Fibroblast of peridontal ligament (primary cell): ENCODE measurements around the gene ANKS6.
A peak's percentile ranks its signal among the peaks of the same experiment; 100 is the strongest.

ENCODE experiments used
- DNase-seq: peaks from one replicate; pipeline ENCODE4 v3.0.0-alpha.2; 2010; ENCODE audit errors: extremely low read depth

The ANKS6 gene

GRCh38 chr9:98796364-98797101, at the start of gene ANKS6:
ANKS6 (minus strand) TSS chr9:98796555; CDS start chr9:98796491, 64 bp downstream.
- DNase-seq = peak; percentile 55

GRCh38 chr9:98846081-98846480, 49.7 kb upstream of the ANKS6 start:
- DNase-seq = no peak

GRCh38 chr9:98842510-98842909, 46.2 kb upstream of the ANKS6 start:
- no peak for DNase-seq

- no peak for DNase-seq
Observed at GRCh38 chr9:98839724-98840123, 43.4 kb upstream of the ANKS6 start.

- DNase-seq = no peak
Observed at GRCh38 chr9:98838868-98839565, 42.7 kb upstream of the ANKS6 start.

GRCh38 chr9:98838155-98838867, 42.0 kb upstream of the ANKS6 start:
- no peak for DNase-seq

- DNase-seq = no peak
Observed at GRCh38 chr9:98837516-98837915, 41.2 kb upstream of the ANKS6 start.

- DNase-seq = no peak
Observed at GRCh38 chr9:98836206-98836605, 39.9 kb upstream of the ANKS6 start.

- DNase-seq = no peak
Observed at GRCh38 chr9:98834386-98834785, 38.0 kb upstream of the ANKS6 start.

- no peak for DNase-seq
Observed at GRCh38 chr9:98833090-98833956, 37.0 kb upstream of the ANKS6 start.

GRCh38 chr9:98832768-98833089, 36.4 kb upstream of the ANKS6 start:
- no peak for DNase-seq

GRCh38 chr9:98831696-98832095, 35.3 kb upstream of the ANKS6 start:
- no peak for DNase-seq

- no peak for DNase-seq
Observed at GRCh38 chr9:98830554-98830953, 34.2 kb upstream of the ANKS6 start.

- DNase-seq = no peak
Observed at GRCh38 chr9:98829766-98830165, 33.4 kb upstream of the ANKS6 start.

GRCh38 chr9:98826716-98827115, 30.4 kb upstream of the ANKS6 start:
- DNase-seq = no peak

- no peak for DNase-seq
Observed at GRCh38 chr9:98825414-98825813, 29.1 kb upstream of the ANKS6 start.

GRCh38 chr9:98823666-98824334, 27.4 kb upstream of the ANKS6 start:
- DNase-seq = no peak

- DNase-seq = no peak
Observed at GRCh38 chr9:98822661-98823060, 26.3 kb upstream of the ANKS6 start.

- no peak for DNase-seq
Observed at GRCh38 chr9:98821831-98822230, 25.5 kb upstream of the ANKS6 start.

GRCh38 chr9:98819231-98819630, 22.9 kb upstream of the ANKS6 start:
- no peak for DNase-seq

- DNase-seq = no peak
Observed at GRCh38 chr9:98818764-98819163, 22.4 kb upstream of the ANKS6 start.
